Mammary epithelial cell (primary cell): ENCODE data around the gene ZMYND19.

Source experiments
- CTCF ChIP-seq, 2 donors: IDR thresholded peaks in 1 of 2; conservative IDR thresholded peaks in 1 of 2; 2 replicates each; pipeline ENCODE4 v1.5.1; 2011 to 2012; ENCODE audit warnings: inconsistent platforms in 2 of 2, low read length in 2 of 2, mild to moderate bottlenecking in 2 of 2, control low read depth in 1 of 2, low read depth in 1 of 2; ENCODE audit not compliant: insufficient read depth in 1 of 2; ENCODE audit errors: extremely low read depth in 1 of 2
- EZH2 ChIP-seq: IDR thresholded peaks from 2 replicates; pipeline ENCODE4 v1.6.1; 2012; ENCODE audit warnings: low read length, inconsistent platforms, borderline replicate concordance

- no peak for TF ChIP-seq CTCF (conservative IDR thresholded peaks at IDR 0.05 in 1 of 2, IDR thresholded peaks at IDR 0.05 in 1 of 2; ENCODE audit: extremely low read depth in 1 of 2, insufficient read depth in 1 of 2, low read depth in 1 of 2, low read length in 2 of 2)
- TF ChIP-seq EZH2 = no peak
Measured at GRCh38 chr9:137564817-137565411, 25.4 kb downstream of the ZMYND19 start.
